WTC11 (cell line): ENCODE measurements around the gene SPIRE2. TPM values are rescaled to one million over a fixed set of nuclear protein-coding genes. Genes with fewer than 3 reads are reported as not detected.
A peak's percentile ranks its signal among the peaks of the same experiment; 100 is the strongest.

Experiments
- ATAC-seq: fragments of 200-7000 bp; cut with Tn5 transposase; 2 replicates; pipeline ENCODE4 v1.10.0; 2021; ENCODE audit warnings: mild to moderate bottlenecking, moderate library complexity
- CTCF ChIA-PET: fragments of 300-600 bp; sonication (Branson Sonifier 250); formaldehyde crosslinking; loops from one replicate; lab custom pipeline; 2021; ENCODE audit warnings: antibody characterized with exemption; lab: Charles Lee
- POLR2A ChIA-PET: fragments of 350-600 bp; sonication (Branson Sonifier 250); formaldehyde crosslinking; loops from one replicate; lab custom pipeline; 2021; ENCODE audit warnings: antibody characterized with exemption; lab: Charles Lee
- DNase-seq: peaks from one replicate; pipeline ENCODE4 v3.0.0; 2021; ENCODE audit warnings: low spot score
- H3K27ac Mint-ChIP-seq: 2 replicates; pipeline ENCODE4 v1.8.0; 2021; ENCODE audit warnings: mixed read lengths
- H3K27me3 Mint-ChIP-seq: 2 replicates; pipeline ENCODE4 v1.8.0; 2021; ENCODE audit warnings: low read depth, mild to moderate bottlenecking, moderate library complexity, mixed read lengths
- H3K36me3 Mint-ChIP-seq: 2 replicates; pipeline ENCODE4 v1.8.0; 2021; ENCODE audit warnings: mixed read lengths
- H3K4me1 Mint-ChIP-seq: 2 replicates; pipeline ENCODE4 v1.8.0; 2022; ENCODE audit warnings: mixed read lengths
- H3K4me3 Mint-ChIP-seq: 2 replicates; pipeline ENCODE4 v1.8.0; 2021; ENCODE audit warnings: mild to moderate bottlenecking, moderate library complexity, mixed read lengths
- H3K9me3 Mint-ChIP-seq: 2 replicates; pipeline ENCODE4 v1.8.0; 2021; ENCODE audit warnings: mixed read lengths
- ATF1 ChIP-seq: sonication (generic); formaldehyde crosslinking; IDR thresholded peaks from 2 replicates; pipeline ENCODE4 v1.8.1; 2023; ENCODE audit warnings: mild to moderate bottlenecking, moderate library complexity, missing genetic modification reagents
- ATF3 ChIP-seq: sonication (generic); formaldehyde crosslinking; conservative IDR thresholded peaks from 2 replicates; pipeline ENCODE4 v1.8.1; 2022; ENCODE audit warnings: mild to moderate bottlenecking, missing genetic modification reagents
- CTCF ChIP-seq: fragments of 200-600 bp; IDR thresholded peaks from 2 replicates; pipeline ENCODE4 v1.8.0; 2022; ENCODE audit warnings: antibody characterized with exemption
- ELF4 ChIP-seq: sonication (generic); formaldehyde crosslinking; IDR thresholded peaks from 2 replicates; pipeline ENCODE4 v1.8.1; 2022; ENCODE audit warnings: low read depth, mild to moderate bottlenecking, moderate library complexity, missing genetic modification reagents
- GRHL2 ChIP-seq: fragments of 250-450 bp; sonication (Bioruptor Pico); IDR thresholded peaks from 2 replicates; pipeline ENCODE4 v1.8.0; 2022; ENCODE audit warnings: mild to moderate bottlenecking, moderate library complexity; ENCODE audit not compliant: insufficient replicate concordance, severe bottlenecking
- HMGA2 ChIP-seq: fragments of 250-450 bp; sonication (Bioruptor Pico); IDR thresholded peaks from 2 replicates; pipeline ENCODE4 v1.4.0; 2021; ENCODE audit warnings: mild to moderate bottlenecking, moderate library complexity
- OVOL2 ChIP-seq: fragments of 250-450 bp; sonication (Bioruptor Pico); IDR thresholded peaks from 2 replicates; pipeline ENCODE4 v1.9.0; 2021; ENCODE audit warnings: mild to moderate bottlenecking, borderline replicate concordance
- ZBTB21 ChIP-seq: sonication (generic); formaldehyde crosslinking; IDR thresholded peaks from 2 replicates; pipeline ENCODE4 v1.8.1; 2023; ENCODE audit warnings: mild to moderate bottlenecking, missing genetic modification reagents, borderline replicate concordance
- total RNA-seq: library from RNA; stranded (reverse); gene quantifications from 3 replicates; pipeline ENCODE4 v1.2.3, GENCODE V29; 2021
- TF ChIP-seq, protein P1 (sequence below): fragments of 250-450 bp; sonication (Bioruptor Pico); IDR thresholded peaks from 2 replicates; pipeline ENCODE4 v1.9.0; 2021; ENCODE audit warnings: moderate library complexity, mild to moderate bottlenecking, inconsistent platforms, borderline replicate concordance
- TF ChIP-seq, protein P2 (sequence below): sonication (generic); formaldehyde crosslinking; conservative IDR thresholded peaks from 2 replicates; pipeline ENCODE4 v1.8.1; 2023; ENCODE audit warnings: mild to moderate bottlenecking, low read depth, missing genetic modification reagents, moderate library complexity
- TF ChIP-seq, protein P3 (sequence below): sonication (generic); formaldehyde crosslinking; IDR thresholded peaks from 2 replicates; pipeline ENCODE4 v1.8.0; 2023; ENCODE audit warnings: mild to moderate bottlenecking, missing genetic modification reagents
- TF ChIP-seq, protein P4 (sequence below): sonication (generic); formaldehyde crosslinking; IDR thresholded peaks from 2 replicates; pipeline ENCODE4 v1.8.0; 2022; ENCODE audit warnings: missing genetic modification reagents

Gene SPIRE2
- total RNA-seq, 1 experiment from 2014 or later = 19.7 TPM

DNA sequence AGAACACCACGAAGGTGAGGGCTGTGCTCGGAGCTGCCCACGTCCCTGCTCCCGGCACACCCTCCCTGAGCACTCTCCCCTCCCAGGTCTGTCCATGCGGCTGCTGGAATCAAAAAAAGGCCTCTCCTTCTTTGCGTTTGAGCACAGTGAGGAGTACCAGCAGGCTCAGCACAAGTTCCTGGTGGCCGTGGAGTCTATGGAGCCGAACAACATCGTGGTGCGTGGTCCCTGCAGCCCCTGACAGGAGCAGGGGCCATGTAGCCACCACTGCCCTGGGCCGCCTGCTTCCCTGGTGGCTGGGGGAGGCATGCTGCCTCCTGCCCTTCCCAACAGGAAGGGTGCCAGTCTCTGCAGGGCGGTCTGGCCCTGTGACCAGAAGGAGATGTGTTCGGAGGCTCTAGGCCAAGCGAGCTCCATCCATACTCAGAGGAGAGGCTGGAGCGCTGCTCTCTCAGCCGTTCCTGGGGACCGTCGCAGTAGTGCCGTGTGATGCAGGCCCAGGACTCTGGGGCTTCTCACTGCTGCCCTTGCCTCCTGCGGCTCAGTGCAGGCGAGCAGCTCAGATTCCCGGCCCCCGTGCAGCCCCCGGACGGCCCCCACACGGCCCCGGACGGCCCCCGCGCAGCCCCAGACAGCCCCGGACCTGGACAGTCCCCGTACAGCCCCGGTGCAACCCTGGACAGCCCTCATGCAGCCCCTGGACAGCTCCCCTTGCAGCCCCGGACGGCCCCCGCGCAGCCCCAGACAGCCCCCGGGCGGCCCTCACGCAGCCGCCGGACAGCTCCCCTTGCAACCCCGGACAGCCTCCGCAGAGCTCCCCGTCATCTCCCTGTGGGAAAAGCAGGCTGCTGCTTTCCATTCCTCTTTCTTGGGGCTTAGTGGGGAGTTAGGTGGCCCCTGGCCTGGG lies 65.6 kb downstream of the SPIRE2 start (continued):
- TF ChIP-seq CTCF (no peak), HMGA2 (CRISPR knock-in tag) (no peak), ZBTB21 (CRISPR knock-in tag) (no peak)
- TF ChIP-seq, protein P1, sequence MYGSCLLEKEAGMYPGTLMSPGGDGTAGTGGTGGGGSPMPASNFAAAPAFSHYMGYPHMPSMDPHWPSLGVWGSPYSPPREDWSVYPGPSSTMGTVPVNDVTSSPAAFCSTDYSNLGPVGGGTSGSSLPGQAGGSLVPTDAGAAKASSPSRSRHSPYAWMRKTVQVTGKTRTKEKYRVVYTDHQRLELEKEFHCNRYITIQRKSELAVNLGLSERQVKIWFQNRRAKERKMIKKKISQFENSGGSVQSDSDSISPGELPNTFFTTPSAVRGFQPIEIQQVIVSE (CRISPR knock-in tag) = no peak

DNA sequence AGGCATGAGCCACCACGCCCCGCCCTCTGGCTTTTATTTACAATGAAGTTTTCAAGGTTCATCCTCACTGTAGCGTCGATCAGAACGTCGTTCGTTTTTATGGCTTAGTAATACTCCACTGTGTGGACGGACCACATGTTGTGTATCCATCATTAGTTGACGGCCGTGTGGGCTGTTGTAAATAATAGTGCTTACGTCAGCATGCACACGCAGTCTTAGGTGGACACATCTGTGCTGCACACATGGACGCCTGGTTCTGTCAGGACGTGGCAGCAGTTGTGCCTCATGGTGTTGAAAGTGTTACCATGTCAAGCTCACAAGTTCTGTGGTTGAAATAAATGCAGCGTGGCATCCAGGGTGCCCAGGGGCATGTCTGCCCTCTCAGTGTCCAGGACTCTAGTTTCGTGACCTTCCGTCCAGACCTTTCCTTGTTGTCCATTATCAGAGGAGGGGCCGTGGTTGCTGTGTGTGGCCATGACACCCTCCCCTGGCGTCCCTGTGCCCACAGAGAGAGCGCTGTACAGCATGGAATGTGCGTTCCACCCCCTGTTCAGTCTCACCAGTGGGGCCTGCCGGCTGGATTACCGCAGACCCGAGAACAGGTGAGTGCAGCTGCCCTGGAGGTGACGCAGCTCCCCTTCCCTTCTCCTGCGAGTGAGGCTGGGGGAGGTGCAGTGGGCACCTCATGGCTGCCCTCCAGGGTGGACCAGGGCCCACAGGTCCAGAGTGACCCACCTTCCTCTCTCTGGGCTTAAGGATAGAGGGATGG lies 67.4 kb downstream of the SPIRE2 start:
- Mint-ChIP-seq H3K9me3 (no peaks in the 10 kb centered on the region), H3K27ac (no peak overlapping the region), H3K4me3 (no peak overlapping the region), H3K27me3 (no peaks in the 10 kb centered on the region), H3K4me1 (no peaks in the 10 kb centered on the region), H3K36me3 (peaks cover 25% of the 10 kb centered on the region)
- ChIA-PET CTCF (interaction anchor here (1.6 kb wide), 1 partner anchor 14 kb away, joined by 5 read pairs; no protein-coding TSS in a partner anchor), POLR2A (no interaction called here)
- no peak for DNase-seq
- ATAC-seq = no peak
- TF ChIP-seq ATF3 (CRISPR knock-in tag) = 0 out of 2 replicates have a peak, but pooled peaks have one; percentile 16
- TF ChIP-seq, protein P2, sequence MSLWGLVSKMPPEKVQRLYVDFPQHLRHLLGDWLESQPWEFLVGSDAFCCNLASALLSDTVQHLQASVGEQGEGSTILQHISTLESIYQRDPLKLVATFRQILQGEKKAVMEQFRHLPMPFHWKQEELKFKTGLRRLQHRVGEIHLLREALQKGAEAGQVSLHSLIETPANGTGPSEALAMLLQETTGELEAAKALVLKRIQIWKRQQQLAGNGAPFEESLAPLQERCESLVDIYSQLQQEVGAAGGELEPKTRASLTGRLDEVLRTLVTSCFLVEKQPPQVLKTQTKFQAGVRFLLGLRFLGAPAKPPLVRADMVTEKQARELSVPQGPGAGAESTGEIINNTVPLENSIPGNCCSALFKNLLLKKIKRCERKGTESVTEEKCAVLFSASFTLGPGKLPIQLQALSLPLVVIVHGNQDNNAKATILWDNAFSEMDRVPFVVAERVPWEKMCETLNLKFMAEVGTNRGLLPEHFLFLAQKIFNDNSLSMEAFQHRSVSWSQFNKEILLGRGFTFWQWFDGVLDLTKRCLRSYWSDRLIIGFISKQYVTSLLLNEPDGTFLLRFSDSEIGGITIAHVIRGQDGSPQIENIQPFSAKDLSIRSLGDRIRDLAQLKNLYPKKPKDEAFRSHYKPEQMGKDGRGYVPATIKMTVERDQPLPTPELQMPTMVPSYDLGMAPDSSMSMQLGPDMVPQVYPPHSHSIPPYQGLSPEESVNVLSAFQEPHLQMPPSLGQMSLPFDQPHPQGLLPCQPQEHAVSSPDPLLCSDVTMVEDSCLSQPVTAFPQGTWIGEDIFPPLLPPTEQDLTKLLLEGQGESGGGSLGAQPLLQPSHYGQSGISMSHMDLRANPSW (CRISPR knock-in tag) = no peak

DNA sequence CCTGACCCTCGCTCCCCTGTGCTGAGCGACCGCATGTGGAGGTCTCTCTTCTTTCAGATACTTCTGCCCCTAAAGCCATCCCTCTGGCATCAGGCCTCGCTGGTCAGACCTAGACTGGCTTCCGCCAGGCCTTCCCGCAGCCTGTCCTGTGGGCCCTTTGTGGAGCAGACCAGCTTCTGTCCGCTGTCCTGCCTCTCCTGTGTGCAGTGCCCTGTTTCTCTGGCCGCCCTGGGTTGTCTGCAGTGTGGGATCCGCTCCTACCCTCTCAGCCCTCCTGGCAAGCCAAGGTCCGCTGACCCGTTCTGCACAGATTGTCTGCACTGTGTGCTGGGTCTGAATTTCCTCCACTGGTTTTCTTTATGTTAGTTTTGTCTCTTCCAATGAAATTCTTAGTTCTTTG lies 68.9 kb downstream of the SPIRE2 start:
- ATAC-seq = no peak
- no peak overlapping the region for H3K27ac Mint-ChIP-seq
- H3K4me1 Mint-ChIP-seq = no peaks in the 10 kb centered on the region
- no peak overlapping the region for H3K4me3 Mint-ChIP-seq
- peaks cover 25% of the 10 kb centered on the region for H3K36me3 Mint-ChIP-seq
- POLR2A ChIA-PET = no interaction called here
- no peak for DNase-seq
- H3K9me3 Mint-ChIP-seq = no peaks in the 10 kb centered on the region
- CTCF ChIA-PET = interaction anchor here (4.2 kb wide), 1 partner anchor 13 kb away, joined by 19 read pairs; no protein-coding TSS in a partner anchor
- TF ChIP-seq ATF1 (CRISPR knock-in tag) (no peak), ELF4 (CRISPR knock-in tag) (no peak)
- no peaks in the 10 kb centered on the region for H3K27me3 Mint-ChIP-seq

GRCh38 chr16:89898201-89898967 lies 70.1 kb downstream of the SPIRE2 start:
- Mint-ChIP-seq H3K27me3 (no peaks in the 10 kb centered on the region), H3K27ac (no peak overlapping the region), H3K9me3 (no peaks in the 10 kb centered on the region), H3K4me1 (no peaks in the 10 kb centered on the region), H3K36me3 (peaks cover 25% of the 10 kb centered on the region), H3K4me3 (no peak overlapping the region)
- ATAC-seq = no peak
- POLR2A ChIA-PET = no interaction called here
- DNase-seq = no peak
- CTCF ChIA-PET = interaction anchor here (0.5 to 4.2 kb wide), 2 partner anchors 11 to 12 kb away, joined by 3 to 19 read pairs; no protein-coding TSS in a partner anchor
- TF ChIP-seq, protein P3, sequence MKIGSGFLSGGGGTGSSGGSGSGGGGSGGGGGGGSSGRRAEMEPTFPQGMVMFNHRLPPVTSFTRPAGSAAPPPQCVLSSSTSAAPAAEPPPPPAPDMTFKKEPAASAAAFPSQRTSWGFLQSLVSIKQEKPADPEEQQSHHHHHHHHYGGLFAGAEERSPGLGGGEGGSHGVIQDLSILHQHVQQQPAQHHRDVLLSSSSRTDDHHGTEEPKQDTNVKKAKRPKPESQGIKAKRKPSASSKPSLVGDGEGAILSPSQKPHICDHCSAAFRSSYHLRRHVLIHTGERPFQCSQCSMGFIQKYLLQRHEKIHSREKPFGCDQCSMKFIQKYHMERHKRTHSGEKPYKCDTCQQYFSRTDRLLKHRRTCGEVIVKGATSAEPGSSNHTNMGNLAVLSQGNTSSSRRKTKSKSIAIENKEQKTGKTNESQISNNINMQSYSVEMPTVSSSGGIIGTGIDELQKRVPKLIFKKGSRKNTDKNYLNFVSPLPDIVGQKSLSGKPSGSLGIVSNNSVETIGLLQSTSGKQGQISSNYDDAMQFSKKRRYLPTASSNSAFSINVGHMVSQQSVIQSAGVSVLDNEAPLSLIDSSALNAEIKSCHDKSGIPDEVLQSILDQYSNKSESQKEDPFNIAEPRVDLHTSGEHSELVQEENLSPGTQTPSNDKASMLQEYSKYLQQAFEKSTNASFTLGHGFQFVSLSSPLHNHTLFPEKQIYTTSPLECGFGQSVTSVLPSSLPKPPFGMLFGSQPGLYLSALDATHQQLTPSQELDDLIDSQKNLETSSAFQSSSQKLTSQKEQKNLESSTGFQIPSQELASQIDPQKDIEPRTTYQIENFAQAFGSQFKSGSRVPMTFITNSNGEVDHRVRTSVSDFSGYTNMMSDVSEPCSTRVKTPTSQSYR (CRISPR knock-in tag) = no peak
- no peak for TF ChIP-seq GRHL2 (CRISPR knock-in tag)
- no peak for TF ChIP-seq OVOL2
- TF ChIP-seq, protein P4, sequence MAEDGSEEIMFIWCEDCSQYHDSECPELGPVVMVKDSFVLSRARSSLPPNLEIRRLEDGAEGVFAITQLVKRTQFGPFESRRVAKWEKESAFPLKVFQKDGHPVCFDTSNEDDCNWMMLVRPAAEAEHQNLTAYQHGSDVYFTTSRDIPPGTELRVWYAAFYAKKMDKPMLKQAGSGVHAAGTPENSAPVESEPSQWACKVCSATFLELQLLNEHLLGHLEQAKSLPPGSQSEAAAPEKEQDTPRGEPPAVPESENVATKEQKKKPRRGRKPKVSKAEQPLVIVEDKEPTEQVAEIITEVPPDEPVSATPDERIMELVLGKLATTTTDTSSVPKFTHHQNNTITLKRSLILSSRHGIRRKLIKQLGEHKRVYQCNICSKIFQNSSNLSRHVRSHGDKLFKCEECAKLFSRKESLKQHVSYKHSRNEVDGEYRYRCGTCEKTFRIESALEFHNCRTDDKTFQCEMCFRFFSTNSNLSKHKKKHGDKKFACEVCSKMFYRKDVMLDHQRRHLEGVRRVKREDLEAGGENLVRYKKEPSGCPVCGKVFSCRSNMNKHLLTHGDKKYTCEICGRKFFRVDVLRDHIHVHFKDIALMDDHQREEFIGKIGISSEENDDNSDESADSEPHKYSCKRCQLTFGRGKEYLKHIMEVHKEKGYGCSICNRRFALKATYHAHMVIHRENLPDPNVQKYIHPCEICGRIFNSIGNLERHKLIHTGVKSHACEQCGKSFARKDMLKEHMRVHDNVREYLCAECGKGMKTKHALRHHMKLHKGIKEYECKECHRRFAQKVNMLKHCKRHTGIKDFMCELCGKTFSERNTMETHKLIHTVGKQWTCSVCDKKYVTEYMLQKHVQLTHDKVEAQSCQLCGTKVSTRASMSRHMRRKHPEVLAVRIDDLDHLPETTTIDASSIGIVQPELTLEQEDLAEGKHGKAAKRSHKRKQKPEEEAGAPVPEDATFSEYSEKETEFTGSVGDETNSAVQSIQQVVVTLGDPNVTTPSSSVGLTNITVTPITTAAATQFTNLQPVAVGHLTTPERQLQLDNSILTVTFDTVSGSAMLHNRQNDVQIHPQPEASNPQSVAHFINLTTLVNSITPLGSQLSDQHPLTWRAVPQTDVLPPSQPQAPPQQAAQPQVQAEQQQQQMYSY = no peak
